GM21390 (cell line): ENCODE data around the gene SH3RF3.
"Not testable (repeated sequence)": the region's sequence is repeated elsewhere in the genome, so short reads cannot be mapped to it uniquely, and the experiment has no call there.

ENCODE experiments used
- ATAC-seq: cut with Tn5 transposase; IDR thresholded peaks from one replicate; pipeline ENCODE4 v1.9.1; 2021; ENCODE audit not compliant: unreplicated experiment

Gene SH3RF3

GRCh38 chr2:109528811-109529501 lies 400.0 kb downstream of the SH3RF3 start:
- no peak for ATAC-seq

GRCh38 chr2:109529532-109530449 lies 400.8 kb downstream of the SH3RF3 start:
- ATAC-seq: no peak

- ATAC-seq: no peak
Observed at GRCh38 chr2:109530712-109531111, 401.7 kb downstream of the SH3RF3 start.

- ATAC-seq: no peak
Observed at GRCh38 chr2:109531221-109531620, 402.2 kb downstream of the SH3RF3 start.

GRCh38 chr2:109531896-109532727 lies 403.1 kb downstream of the SH3RF3 start:
- no peak for ATAC-seq

- no peak for ATAC-seq
Observed at GRCh38 chr2:109532728-109533076, 403.7 kb downstream of the SH3RF3 start.

GRCh38 chr2:109533823-109534222 lies 404.8 kb downstream of the SH3RF3 start:
- no peak for ATAC-seq

GRCh38 chr2:109535217-109535946 lies 406.4 kb downstream of the SH3RF3 start:
- no peak for ATAC-seq

- ATAC-seq: not testable (repeated sequence)
Observed at GRCh38 chr2:109536556-109536955, 407.6 kb downstream of the SH3RF3 start.

GRCh38 chr2:109537565-109538222 lies 408.7 kb downstream of the SH3RF3 start:
- no peak for ATAC-seq

GRCh38 chr2:109538546-109538945 lies 409.5 kb downstream of the SH3RF3 start:
- no peak for ATAC-seq

GRCh38 chr2:109542384-109542783 lies 413.4 kb downstream of the SH3RF3 start:
- ATAC-seq: no peak

- no peak for ATAC-seq
Observed at GRCh38 chr2:109545828-109546713, 417.1 kb downstream of the SH3RF3 start.

- no peak for ATAC-seq
Observed at GRCh38 chr2:109547280-109547679, 418.3 kb downstream of the SH3RF3 start.

- ATAC-seq: no peak
Observed at GRCh38 chr2:109549016-109549590, 420.1 kb downstream of the SH3RF3 start.
